Astrocyte of the cerebellum (primary cell): Measurements from ENCODE around the gene MIA3.

Experiments
- DNase-seq: peaks from one replicate; pipeline ENCODE4 v3.0.0-alpha.2; 2011; ENCODE audit warnings: low read depth
- H3K4me3 ChIP-seq: 2 replicates; pipeline ENCODE4 v1.5.1; 2011; ENCODE audit warnings: mild to moderate bottlenecking, low read depth, low read length, moderate library complexity
- in situ Hi-C: cut with HindIII; loops from 2 replicates; pipeline ENCODE4 v1.10.0; 2017; ENCODE audit warnings: low sequenced_read_pairs
- TF ChIP-seq, protein P1 (sequence below): IDR thresholded peaks from 2 replicates; pipeline ENCODE4 v1.5.1; 2012; ENCODE audit warnings: low read length, low read depth, moderate library complexity, mild to moderate bottlenecking; ENCODE audit errors: missing control alignments

MIA3 gene

DNA sequence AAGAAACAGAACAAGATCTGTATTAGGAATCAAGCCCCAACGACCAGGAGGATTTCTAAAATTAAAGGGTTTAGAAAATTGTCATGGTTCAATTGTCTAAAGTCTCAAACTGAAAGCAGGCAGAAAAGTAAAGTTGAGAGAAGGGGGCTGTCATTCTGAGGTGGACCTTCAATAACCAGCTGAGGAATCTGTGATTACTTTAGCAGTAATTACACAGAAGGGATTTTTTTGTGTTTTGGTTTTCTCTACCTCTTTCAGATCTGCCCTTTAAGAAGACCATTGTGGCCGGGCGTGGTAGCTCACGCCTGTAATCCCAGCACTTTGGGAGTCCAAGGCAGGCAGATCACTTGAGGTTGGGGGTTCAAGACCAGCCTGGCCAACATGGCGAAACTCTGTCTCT, 77.0 kb downstream of the MIA3 start:
- DNase-seq, result no peak
- in situ Hi-C loops, result no loop called here
- TF ChIP-seq, protein P1, sequence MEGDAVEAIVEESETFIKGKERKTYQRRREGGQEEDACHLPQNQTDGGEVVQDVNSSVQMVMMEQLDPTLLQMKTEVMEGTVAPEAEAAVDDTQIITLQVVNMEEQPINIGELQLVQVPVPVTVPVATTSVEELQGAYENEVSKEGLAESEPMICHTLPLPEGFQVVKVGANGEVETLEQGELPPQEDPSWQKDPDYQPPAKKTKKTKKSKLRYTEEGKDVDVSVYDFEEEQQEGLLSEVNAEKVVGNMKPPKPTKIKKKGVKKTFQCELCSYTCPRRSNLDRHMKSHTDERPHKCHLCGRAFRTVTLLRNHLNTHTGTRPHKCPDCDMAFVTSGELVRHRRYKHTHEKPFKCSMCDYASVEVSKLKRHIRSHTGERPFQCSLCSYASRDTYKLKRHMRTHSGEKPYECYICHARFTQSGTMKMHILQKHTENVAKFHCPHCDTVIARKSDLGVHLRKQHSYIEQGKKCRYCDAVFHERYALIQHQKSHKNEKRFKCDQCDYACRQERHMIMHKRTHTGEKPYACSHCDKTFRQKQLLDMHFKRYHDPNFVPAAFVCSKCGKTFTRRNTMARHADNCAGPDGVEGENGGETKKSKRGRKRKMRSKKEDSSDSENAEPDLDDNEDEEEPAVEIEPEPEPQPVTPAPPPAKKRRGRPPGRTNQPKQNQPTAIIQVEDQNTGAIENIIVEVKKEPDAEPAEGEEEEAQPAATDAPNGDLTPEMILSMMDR, result no peak
- no peak overlapping the region for H3K4me3 ChIP-seq

GRCh38 chr1:222696741-222697140, 78.8 kb downstream of the MIA3 start:
- in situ Hi-C loops, result no loop called here
- TF ChIP-seq, protein P1, result no peak
- H3K4me3 ChIP-seq, result no peak overlapping the region
- DNase-seq, result no peak

DNA sequence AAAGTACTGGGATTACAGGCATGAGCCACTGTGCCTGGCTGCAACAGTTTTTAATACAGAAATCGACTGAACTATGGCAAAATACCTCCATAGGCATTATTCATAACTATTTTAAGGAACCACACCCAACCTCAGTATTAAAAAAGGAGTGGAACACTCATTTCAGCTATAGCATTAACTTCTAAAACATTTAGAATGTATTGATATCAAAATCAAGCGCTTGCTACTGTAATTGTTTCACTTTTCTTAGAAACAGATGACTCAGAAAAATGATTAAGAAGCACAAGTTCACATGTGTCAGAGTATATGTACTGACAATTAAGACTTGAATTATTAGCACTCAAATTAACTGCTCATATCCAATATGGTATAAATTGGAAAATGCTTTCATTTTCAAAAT, 79.3 kb downstream of the MIA3 start:
- in situ Hi-C loops, result no loop called here
- DNase-seq, result no peak
- TF ChIP-seq, protein P1, result no peak
- no peak overlapping the region for H3K4me3 ChIP-seq

- no peak for DNase-seq
- no peak overlapping the region for H3K4me3 ChIP-seq
These were observed 79.9 kb downstream of the MIA3 start for GRCh38 chr1:222697826-222698225.

GRCh38 chr1:222702210-222702609, 84.3 kb downstream of the MIA3 start:
- in situ Hi-C loops, result no loop called here
- TF ChIP-seq, protein P1, result no peak
- no peak for DNase-seq
- no peak overlapping the region for H3K4me3 ChIP-seq

More at GRCh38 chr1:222697826-222698225, 79.9 kb downstream of the MIA3 start:
- TF ChIP-seq, protein P1, result no peak
- in situ Hi-C loops, result no loop called here

DNA sequence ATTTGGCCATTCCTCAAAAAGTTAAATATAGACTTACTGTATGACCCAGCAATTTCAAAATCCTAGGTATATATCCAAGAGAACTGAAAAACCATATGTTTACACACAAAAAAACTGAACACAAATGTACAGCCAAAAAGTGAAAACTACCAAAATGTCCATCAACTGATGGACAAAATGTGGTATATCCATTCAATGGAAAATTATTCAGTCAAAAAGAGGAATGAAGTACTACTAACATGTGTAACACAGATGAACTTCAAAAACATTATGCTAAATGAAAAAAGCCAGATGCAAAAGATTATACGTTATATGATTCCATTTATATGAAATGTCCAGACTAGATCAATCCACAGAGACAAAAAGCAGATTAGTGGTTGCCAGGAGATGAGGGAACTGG, 86.4 kb downstream of the MIA3 start:
- H3K4me3 ChIP-seq, result no peak overlapping the region
- DNase-seq, result no peak
- TF ChIP-seq, protein P1, result no peak
- in situ Hi-C loops, result no loop called here

GRCh38 chr1:222706815-222707214, 88.9 kb downstream of the MIA3 start:
- no peak for DNase-seq
- in situ Hi-C loops, result no loop called here
- TF ChIP-seq, protein P1, result peak; percentile 8
- H3K4me3 ChIP-seq, result no peak overlapping the region
